NCI-H226 (cell line): ENCODE results near the gene APPL2.

ENCODE experiments used
- DNase-seq: peaks from one replicate; pipeline ENCODE4 v3.0.0-alpha.2; 2015

Gene APPL2

DNA sequence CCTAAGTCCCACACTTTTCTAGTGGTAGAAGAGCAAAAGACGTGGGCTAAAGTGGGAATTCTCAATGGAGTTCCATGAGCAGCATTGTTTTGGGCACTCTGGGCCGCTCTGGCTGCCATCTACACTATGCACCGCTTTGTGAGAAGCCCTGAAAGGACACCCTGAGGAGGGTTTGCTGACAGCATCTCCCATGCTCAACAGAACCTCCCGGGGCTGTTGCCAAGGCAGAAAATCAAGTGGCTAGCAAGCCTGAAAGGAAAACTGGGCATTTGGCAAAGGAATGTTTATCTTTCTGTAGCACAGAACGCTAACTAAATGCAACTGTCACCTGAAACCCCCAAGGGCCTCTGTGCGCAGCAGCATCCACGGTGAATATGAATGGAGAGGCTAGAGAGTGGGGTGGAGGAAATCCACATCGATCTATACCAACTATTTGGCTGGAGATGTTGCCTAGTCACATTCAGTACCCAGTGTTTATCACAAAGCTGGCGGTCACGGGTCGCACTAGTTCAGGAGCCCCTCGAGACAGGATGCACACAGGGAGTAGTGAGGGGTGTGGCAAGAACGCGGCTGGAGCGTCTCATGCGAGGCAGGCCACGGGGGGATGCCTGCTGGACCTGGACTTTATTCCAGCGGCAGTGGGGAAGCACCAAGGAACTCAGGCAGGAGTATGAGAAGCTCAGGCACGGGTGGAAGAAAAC, 14.2 kb downstream of the APPL2 start:
- DNase-seq: no peak

GRCh38 chr12:105220929-105221290, 15.1 kb downstream of the APPL2 start:
- DNase-seq: no peak

GRCh38 chr12:105220150-105220928, 15.6 kb downstream of the APPL2 start:
- no peak for DNase-seq

DNA sequence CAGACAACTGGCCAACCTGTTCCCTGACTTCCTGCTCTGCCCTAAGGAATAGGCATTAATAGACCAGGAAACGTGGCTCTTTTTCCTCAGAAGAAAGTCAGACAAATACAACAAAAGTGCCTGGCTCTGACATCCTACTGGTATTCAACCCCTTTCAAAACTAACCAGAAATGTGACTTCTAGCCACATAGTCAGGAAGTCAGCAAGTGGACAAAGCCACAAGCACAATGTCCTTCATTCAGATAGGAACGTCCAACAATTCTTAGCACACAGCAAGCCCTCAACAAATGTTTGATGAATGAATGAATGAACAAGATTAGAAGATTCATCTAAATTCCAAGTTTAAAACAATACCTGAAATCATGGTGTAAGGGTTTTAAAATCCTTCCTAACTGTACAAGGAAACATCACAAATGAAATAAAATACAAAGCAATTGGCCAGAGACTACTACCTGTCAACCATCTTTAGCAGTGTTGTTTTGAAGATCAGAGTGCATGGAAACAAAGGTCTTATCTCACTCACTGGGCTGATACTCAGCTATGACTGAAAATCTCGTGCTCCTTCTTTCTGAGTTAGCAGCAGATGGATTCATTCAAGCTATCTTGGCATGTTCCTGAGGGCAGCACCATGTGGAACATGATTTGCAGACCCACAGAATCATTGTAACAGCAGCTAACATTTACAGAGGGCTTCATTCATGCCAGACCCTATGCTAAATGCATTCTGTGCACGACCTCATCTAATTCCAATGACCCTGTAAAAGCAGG, 16.5 kb downstream of the APPL2 start:
- DNase-seq: no peak

DNA sequence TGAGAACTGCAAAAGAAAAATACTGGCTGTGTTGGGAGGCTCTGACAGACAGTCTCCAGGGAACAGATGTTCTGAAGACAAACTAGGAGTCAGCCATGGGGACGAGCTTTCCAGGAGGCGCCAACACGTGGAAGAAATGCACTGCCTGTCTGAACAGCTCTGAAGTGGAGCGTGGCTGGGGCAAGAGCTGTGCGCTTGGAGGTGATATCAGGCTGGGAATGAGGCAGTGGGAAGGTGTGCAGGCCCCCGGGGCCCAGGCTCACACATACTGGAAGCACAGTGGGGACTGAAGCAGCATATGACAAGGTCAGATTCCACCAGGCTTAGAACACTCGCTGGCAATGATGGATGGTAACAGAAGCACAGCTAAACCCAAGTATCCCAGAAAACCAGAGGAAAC, 17.5 kb downstream of the APPL2 start:
- no peak for DNase-seq

DNA sequence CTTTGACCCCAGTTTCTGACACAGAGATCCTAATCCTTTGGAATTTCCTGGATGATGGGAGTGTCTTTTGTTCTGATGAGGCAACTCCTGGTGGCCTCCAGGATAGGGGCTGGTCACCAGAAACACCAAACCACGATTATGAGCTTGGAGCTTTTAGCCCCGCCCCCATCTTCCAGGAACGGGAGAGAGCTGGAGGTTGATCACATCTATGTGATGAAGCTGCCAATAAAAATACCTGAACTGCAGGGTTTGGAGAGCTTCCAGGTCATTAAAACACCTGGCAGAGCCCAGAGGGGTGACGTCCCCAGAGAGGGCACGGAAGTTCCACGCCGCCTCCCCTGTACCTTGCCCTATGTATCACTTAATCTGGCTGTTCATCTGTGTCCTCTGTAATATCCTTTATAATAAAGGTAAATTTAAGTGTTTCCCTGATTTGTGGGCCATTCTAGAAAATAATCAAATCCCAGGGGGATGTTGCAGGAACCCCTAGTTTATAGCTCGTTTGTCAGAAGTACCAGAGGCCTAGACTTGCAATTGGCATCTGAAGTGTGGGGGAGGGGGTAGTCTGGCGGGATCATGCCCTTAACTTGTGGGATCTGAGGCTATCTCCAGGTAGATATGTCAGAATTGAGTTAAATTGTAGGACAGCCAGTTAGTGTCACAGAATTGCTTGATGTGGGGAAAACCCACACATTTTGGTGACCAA, 21.2 kb downstream of the APPL2 start:
- no peak for DNase-seq

DNA sequence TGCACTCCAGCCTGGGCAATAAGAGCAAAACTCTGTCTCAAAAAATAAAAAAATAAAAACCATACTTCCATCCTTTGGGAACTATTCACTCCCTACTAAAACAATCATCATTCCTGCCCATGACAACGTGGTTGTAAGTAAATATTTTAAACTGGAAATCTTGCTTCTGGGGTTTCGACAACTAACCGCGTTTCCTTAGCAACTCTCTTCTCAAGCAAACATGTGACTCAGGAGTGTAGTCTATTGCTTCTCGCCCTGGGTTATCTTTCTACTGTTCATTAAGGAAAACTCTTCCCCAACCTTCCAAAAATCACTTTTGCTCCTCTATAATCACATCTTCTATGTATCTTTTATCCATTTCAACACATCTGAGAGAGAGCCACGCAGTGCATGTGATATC, 21.8 kb downstream of the APPL2 start:
- DNase-seq: peak; percentile 24

GRCh38 chr12:105212438-105212837, 23.5 kb downstream of the APPL2 start:
- peak; percentile 59 for DNase-seq

DNA sequence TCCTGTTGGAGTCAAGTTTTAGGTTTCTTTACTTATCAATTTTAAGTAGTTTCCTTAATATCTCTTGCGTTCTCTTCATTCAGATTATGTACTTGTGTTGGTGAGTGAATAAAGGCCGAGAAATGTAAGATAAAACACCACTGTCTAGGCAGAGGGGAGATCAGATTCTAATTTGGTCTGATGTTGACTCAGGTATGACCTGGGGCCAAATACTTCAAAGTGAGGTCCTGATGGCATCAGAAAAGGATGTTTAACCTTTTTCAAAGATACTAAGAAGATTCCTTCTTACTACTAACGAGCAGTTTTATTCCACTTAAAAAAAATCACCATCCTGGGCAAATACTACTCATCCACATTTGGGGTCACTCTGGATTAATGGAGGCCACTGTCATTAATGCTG, 26.9 kb downstream of the APPL2 start:
- no peak for DNase-seq

DNA sequence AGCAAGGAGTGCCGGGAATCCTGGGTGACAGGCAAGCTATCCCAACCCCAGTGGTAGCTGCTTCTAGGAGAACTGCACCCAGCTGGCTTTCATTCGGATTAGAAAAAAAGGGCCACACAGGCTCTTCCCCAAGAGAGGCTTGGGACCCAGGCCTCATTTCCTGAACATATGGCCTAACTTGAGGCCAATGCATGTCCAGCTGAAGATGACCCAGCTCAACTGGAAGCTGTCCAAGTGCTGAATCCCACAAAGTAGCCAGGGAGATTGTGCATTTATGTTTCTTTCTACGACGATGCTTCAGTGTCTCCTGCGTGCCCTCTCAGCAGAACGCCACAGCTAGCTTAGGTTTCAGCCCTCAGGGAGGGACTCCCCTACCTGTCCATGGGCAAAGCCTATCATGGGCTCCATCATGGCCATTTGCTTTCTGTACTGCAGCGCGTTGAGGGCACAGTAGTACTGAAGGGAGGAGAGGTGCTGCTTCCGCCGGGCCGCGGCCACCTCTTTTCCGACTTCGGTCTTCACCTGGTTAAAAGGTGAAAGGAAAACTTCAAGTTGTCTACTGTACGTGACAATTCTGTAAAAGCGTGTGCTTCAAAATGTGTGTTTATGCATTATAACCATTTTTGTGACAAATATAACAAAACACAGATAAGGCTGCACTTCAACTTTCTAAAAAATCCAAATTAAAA, 29.1 kb downstream of the APPL2 start:
- no peak for DNase-seq

DNA sequence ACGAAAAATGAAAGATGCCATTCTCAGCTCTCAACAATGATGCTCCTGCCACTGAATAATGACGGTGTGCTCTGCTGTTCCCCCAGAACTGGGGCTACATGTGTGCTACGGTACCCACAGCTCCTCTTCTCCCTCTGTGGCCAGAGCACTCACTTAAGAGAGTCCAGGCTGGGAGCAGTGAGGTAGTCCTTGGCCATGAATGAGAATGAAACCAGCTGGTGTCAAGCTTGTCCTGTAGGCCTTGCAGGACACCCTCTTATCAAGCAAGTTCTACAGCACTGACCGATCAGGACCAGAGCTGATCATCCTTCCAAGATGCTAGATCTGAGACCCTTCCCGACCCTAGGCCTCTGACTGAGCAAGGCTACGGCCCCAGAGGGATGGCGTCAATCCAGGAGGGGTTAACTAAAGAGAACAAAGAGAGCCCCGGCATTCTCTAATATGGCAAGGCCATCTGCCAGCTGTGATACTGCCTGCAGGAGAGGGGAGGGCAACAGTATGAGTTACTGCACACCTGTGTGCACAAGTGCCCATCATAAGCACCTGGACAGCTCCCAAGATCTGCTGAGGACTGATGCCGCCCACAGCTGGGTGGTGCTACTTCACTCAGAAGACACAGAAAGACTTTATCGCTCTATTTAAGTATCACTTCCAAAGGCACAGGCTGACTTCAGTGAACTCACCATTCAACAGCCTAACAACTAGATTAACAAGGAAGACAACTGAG, 30.5 kb downstream of the APPL2 start:
- no peak for DNase-seq

DNA sequence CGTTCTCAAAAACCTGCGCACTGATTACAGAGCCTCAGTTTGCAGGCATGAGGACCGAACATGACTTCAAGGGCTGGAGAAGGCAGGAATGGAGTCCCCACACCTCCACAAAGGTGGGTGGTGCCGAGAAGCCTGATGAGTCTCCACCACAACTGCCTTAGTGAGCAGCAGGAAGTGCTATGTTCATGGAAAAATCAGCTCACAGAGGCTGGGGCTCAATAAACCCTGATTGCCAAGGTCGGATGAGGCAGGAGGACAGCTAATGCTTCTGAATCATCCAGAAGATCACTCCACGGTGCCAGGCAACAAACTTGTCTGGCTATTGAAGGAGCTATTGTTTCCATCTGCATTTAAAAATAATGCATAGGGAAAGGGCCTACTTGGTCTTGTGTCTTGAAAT, 31.1 kb downstream of the APPL2 start:
- DNase-seq: peak; percentile 41

DNA sequence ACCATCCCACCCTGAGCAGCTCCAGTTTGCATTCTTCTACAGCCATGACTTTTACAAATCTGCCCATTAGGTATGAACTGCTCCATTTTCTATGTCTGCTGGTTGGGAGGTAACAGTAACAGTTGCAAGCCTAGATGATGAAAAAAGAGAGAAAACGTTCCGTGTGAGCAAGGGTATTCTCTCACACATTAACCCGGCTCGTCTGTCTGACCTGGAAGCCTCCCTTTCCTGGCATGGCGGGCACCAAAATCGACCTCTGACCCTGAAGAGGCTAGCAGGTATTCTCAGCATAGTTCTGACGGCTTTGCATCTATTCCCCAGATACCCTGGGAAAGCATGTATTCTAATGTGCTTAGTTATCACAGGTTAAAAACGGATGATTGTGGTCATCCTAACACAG, 31.8 kb downstream of the APPL2 start:
- no peak for DNase-seq

- no peak for DNase-seq
Observed at GRCh38 chr12:105202202-105202601, 33.8 kb downstream of the APPL2 start.

- DNase-seq: no peak
Observed at GRCh38 chr12:105201299-105201698, 34.7 kb downstream of the APPL2 start.

- DNase-seq: no peak
Observed at GRCh38 chr12:105200385-105200784, 35.6 kb downstream of the APPL2 start.

DNA sequence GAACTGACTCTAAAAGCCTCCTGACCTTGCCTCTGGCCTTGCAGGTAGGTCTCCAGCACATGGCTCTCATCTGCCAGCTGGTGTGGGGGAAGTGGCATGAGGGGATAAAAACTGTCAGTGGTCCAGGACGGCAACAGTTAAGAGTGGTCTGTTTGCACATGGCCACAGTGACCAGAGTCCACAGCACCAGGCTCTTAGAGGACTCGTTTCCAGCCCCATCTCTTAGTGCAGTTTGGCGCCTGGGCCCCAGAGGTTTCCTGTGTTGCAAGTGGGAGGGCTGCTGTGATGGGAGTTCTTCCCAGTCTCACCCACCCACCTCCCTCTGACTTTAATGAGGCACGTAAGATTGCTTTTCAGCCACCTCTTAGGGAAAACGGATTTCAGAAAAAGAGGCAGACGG, 37.0 kb downstream of the APPL2 start:
- no peak for DNase-seq

DNA sequence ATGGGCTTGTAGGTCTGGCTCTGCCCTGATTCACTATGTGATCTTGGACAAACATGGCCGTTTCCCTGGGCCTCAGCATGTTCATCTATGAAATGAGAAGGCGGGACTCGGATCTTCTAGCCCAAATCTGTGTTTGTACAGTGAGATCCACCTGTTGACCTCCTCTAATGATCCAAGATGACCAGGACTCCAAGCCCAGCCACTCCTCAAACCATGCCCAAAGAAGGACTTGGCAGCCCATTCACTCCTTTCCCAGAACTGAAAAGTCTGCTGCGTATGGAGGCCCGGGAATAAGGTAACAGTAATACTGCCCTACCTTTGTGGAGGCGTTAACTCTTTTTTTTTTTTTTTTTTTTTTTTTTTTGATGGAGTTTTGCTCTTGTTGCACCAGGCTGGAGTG, 39.9 kb downstream of the APPL2 start:
- DNase-seq: no peak

GRCh38 chr12:105194947-105195346, 41.0 kb downstream of the APPL2 start:
- DNase-seq: no peak

DNA sequence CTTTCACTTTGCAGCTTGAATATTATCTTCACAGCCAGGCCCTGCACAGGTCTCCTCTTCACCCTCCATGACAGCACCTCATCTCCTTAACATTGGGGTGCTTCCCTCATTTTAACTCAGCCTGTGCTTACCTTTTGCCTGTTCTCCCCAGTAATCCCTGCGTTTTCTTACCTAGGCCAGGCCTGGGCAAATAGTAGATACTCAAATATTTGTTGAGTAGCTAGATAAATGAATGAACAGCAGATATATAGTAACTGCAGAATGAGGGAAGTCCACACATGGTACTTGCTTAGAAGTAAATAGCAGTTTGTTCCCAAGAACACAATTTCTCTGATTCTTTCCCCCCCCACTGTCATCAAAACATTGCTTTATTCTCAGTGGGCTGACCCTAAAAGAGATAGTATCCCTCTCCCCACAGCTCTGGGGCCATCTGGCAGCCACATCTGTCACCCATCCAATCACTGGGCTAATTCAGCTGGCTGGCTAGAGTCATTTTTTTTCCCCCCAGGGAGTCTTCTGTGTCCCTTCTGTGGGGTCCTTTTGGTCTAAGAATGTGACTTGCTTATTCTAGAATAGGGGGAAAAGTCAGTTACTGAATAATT, 43.2 kb downstream of the APPL2 start:
- no peak for DNase-seq

GRCh38 chr12:105190530-105190929, 45.4 kb downstream of the APPL2 start:
- no peak for DNase-seq

- no peak for DNase-seq
Observed at GRCh38 chr12:105189293-105189692, 46.7 kb downstream of the APPL2 start.
